Liver (tissue), 9 donors: Measurements from ENCODE around the gene RNU2-63P. TPM values are rescaled to one million over a fixed set of nuclear protein-coding genes. Genes with fewer than 3 reads are reported as not detected.
"Not testable (repeated sequence)": the region's sequence is repeated elsewhere in the genome, so short reads cannot be mapped to it uniquely, and the experiment has no call there.

ENCODE experiments used
- DNase-seq: peaks from one replicate; pipeline ENCODE4 v3.0.0-alpha.2; 2017; ENCODE audit warnings: low spot score
- H3K27ac ChIP-seq, 2 donors: one replicate each; pipeline ENCODE4 v1.7.0; 2013; ENCODE audit warnings: inconsistent platforms in 2 of 2, low read length in 2 of 2, control low read depth in 1 of 2, low read depth in 1 of 2, mild to moderate bottlenecking in 1 of 2
- H3K27me3 ChIP-seq, 4 donors: one replicate each; pipeline versions ENCODE4 v1.6.1 to v1.7.0; 2013; ENCODE audit warnings: low read length in 3 of 4, inconsistent platforms in 1 of 4, mild to moderate bottlenecking in 1 of 4, moderate library complexity in 1 of 4; ENCODE audit not compliant: control insufficient read depth in 4 of 4, insufficient read depth in 4 of 4
- H3K36me3 ChIP-seq, 4 donors: one replicate each; pipeline versions ENCODE4 v1.6.1 to v1.7.0; 2013; ENCODE audit warnings: low read length in 3 of 4, mild to moderate bottlenecking in 3 of 4, low read depth in 1 of 4, moderate library complexity in 1 of 4; ENCODE audit not compliant: control insufficient read depth in 4 of 4, insufficient read depth in 3 of 4
- H3K4me1 ChIP-seq, 4 donors: one replicate each; pipeline versions ENCODE4 v1.6.1 to v1.7.0; 2013; ENCODE audit warnings: low read length in 3 of 4, mild to moderate bottlenecking in 3 of 4, moderate library complexity in 1 of 4; ENCODE audit not compliant: control insufficient read depth in 4 of 4, insufficient read depth in 4 of 4
- H3K4me3 ChIP-seq, 3 donors: one replicate each; pipeline versions ENCODE4 v1.6.1 to v1.7.0; 2013; ENCODE audit warnings: low read length in 3 of 3, control low read depth in 1 of 3, low read depth in 1 of 3, mild to moderate bottlenecking in 1 of 3
- H3K9ac ChIP-seq, 2 donors: one replicate each; pipeline ENCODE4 v1.7.0; 2013; ENCODE audit warnings: low read length in 2 of 2, mild to moderate bottlenecking in 2 of 2, moderate library complexity in 2 of 2, control low read depth in 1 of 2, low read depth in 1 of 2
- H3K9me3 ChIP-seq, 4 donors: one replicate each; pipeline versions ENCODE4 v1.6.1 to v1.7.0; 2013; ENCODE audit warnings: low read length in 3 of 4; ENCODE audit not compliant: control insufficient read depth in 4 of 4
- CTCF ChIP-seq: fragments of 150-350 bp; IDR thresholded peaks from 2 replicates; pipeline ENCODE4 v1.5.1; 2017; ENCODE audit warnings: improper control_type of control experiment, low read depth, low read length; ENCODE audit not compliant: missing input control
- FOXA1 ChIP-seq: IDR thresholded peaks from 2 replicates; pipeline ENCODE4 v1.6.1; 2016; ENCODE audit warnings: antibody characterized with exemption
- HNF4A ChIP-seq, 2 donors: conservative IDR thresholded peaks; 2 replicates each; pipeline ENCODE4 v1.6.1; 2016; ENCODE audit warnings: antibody characterized with exemption in 2 of 2, mild to moderate bottlenecking in 2 of 2
- JUND ChIP-seq, 2 donors: IDR thresholded peaks; 2 replicates each; pipeline ENCODE4 v1.6.1; 2016; ENCODE audit warnings: antibody characterized with exemption in 2 of 2
- MAX ChIP-seq: IDR thresholded peaks from 2 replicates; pipeline ENCODE4 v1.6.1; 2016; ENCODE audit warnings: antibody characterized with exemption
- RXRA ChIP-seq, 2 donors: IDR thresholded peaks; 2 replicates each; pipeline ENCODE4 v1.6.1; 2017 to 2018; ENCODE audit warnings: antibody characterized with exemption in 2 of 2, mild to moderate bottlenecking in 1 of 2
- YY1 ChIP-seq: IDR thresholded peaks from 2 replicates; pipeline ENCODE4 v1.6.1; 2016; ENCODE audit warnings: antibody characterized with exemption, mild to moderate bottlenecking
- ZBTB33 ChIP-seq: IDR thresholded peaks from 2 replicates; pipeline ENCODE4 v1.6.1; 2016; ENCODE audit warnings: antibody characterized with exemption
- WGBS: extraction: QIAGEN DNeasy Blood & Tissue Kit; methylation state at CpG from one replicate; pipeline ENCODE4 v1.1.7; 2013; 5-methylcytosine and 5-hydroxymethylcytosine counted together
- polyA plus RNA-seq, 2 donors: library from polyadenylated mRNA; stranded (reverse) in 1 of 2; unstranded in 1 of 2; fragments of 200-250 nt in 1 of 2; fragments of >200 nt in 1 of 2; fragmentation: Nextera tagmentation in 1 of 2; extraction: Ambion mirVana in 1 of 2; gene quantifications; one replicate each; pipeline versions ENCODE4 v1.2.1 to v1.2.3, GENCODE V29; 2013 to 2015
- total RNA-seq, 2 donors: library from RNA; depleted of rRNA; stranded (reverse); fragments of >200 nt; gene quantifications; one replicate each; pipeline ENCODE4 v1.2.3, GENCODE V29; 2014
- donor health status: healthy.
- donor health status: healthy.
- donor health status: healthy.
- donor health status: healthy.
- donor health status: healthy.

RNU2-63P gene
- total and polyA plus RNA-seq, 4 donors, result not detected

- WGBS, result 69% methylated on average over 34 of the region's 34 CpGs
- no peak overlapping the region for H3K9ac ChIP-seq
- DNase-seq, result no peak
Observed at GRCh38 chr2:88003074-88003755, 13.1 kb downstream of the RNU2-63P start.

GRCh38 chr2:88002359-88002707 lies 14.0 kb downstream of the RNU2-63P start:
- H3K4me1 ChIP-seq, result peaks cover 0 to 6% (median 0%) of the 10 kb centered on the region in 4 donors
- H3K27me3 ChIP-seq, result no peaks in the 10 kb centered on the region
- H3K27ac ChIP-seq, result no peak overlapping the region
- H3K36me3 ChIP-seq, result no peaks in the 10 kb centered on the region
- H3K9me3 ChIP-seq, result no peaks in the 10 kb centered on the region
- no peak overlapping the region for H3K4me3 ChIP-seq
- TF ChIP-seq YY1 (no peak), MAX (no peak), RXRA (IDR thresholded peaks at IDR 0.05) (no peak), CTCF (no peak), ZBTB33 (no peak)
- DNase-seq, result no peak
- 97% methylated on average over 6 of the region's 6 CpGs for whole genome bisulfite sequencing
- H3K9ac ChIP-seq, result no peak overlapping the region

More at GRCh38 chr2:88003074-88003755, 13.1 kb downstream of the RNU2-63P start:
- Histone ChIP-seq H3K9me3 (no peaks in the 10 kb centered on the region), H3K4me3 (no peak overlapping the region), H3K36me3 (no peaks in the 10 kb centered on the region), H3K27ac (no peak overlapping the region), H3K4me1 (peaks cover 0 to 6% (median 0%) of the 10 kb centered on the region in 4 donors), H3K27me3 (no peaks in the 10 kb centered on the region)
- TF ChIP-seq FOXA1 (no peak), RXRA (IDR thresholded peaks at IDR 0.05) (no peak), JUND (IDR thresholded peaks at IDR 0.05) (no peak), HNF4A (conservative IDR thresholded peaks at IDR 0.05) (no peak), ZBTB33 (no peak)

GRCh38 chr2:88000474-88000873 lies 15.9 kb downstream of the RNU2-63P start:
- not testable (repeated sequence) for DNase-seq, H3K27ac ChIP-seq, H3K9me3 ChIP-seq, H3K9ac ChIP-seq, H3K27me3 ChIP-seq, H3K4me1 ChIP-seq, H3K4me3 ChIP-seq, H3K36me3 ChIP-seq
- 63% methylated on average over 3 of the region's 3 CpGs for WGBS
